Testis (tissue), 3 donors: ENCODE data around the gene TUBB2B. TPM values are rescaled to one million over a fixed set of nuclear protein-coding genes. Genes with fewer than 3 reads are reported as not detected.

Experiments
- DNase-seq: peaks from one replicate; pipeline ENCODE4 v3.0.0-alpha.2; 2019
- H3K27ac ChIP-seq, 2 donors: fragments of 200-600 bp; sonication (generic); one replicate each; pipeline ENCODE4 v1.5.1; 2019
- H3K27me3 ChIP-seq: fragments of 200-600 bp; sonication (generic); one replicate; pipeline ENCODE4 v1.5.1; 2019
- H3K36me3 ChIP-seq: fragments of 200-600 bp; sonication (generic); one replicate; pipeline ENCODE4 v1.5.1; 2017; ENCODE audit warnings: low read depth; ENCODE audit errors: missing control alignments
- H3K4me1 ChIP-seq: fragments of 200-600 bp; sonication (generic); one replicate; pipeline ENCODE4 v1.5.1; 2019
- H3K4me3 ChIP-seq, 2 donors: fragments of 200-600 bp; sonication (generic); one replicate each; pipeline ENCODE4 v1.5.1; 2017 to 2019
- H3K9me3 ChIP-seq: fragments of 200-600 bp; sonication (generic); one replicate; pipeline ENCODE4 v1.5.1; 2017
- CTCF ChIP-seq, 3 experiments: fragments of 450-650 bp in 2 of 3; fragments of 200-600 bp in 1 of 3; sonication (generic) in 1 of 3; IDR thresholded peaks; one replicate each; pipeline ENCODE4 v1.5.1; 2016 to 2019; ENCODE audit warnings: antibody characterized with exemption in 3 of 3, mild to moderate bottlenecking in 2 of 3, moderate library complexity in 1 of 3
- POLR2A ChIP-seq: fragments of 450-650 bp; IDR thresholded peaks from one replicate; pipeline ENCODE4 v1.6.1; 2017; ENCODE audit warnings: antibody characterized with exemption, mild to moderate bottlenecking, moderate library complexity
- WGBS, 2 donors: methylation state at CpG; one replicate each; pipeline ENCODE4 v1.1.5; 2018; 5-methylcytosine and 5-hydroxymethylcytosine counted together
- intact Hi-C: fragments of 100-400 bp; cut with DNase I; formaldehyde crosslinking; loops from one replicate; pipeline ENCODE4 v1.15.1; 2023; ENCODE audit warnings: low total_unique reads
- polyA plus RNA-seq: library from polyadenylated mRNA; stranded (reverse); fragments of 350-450 nt; fragmentation: Illumina TruSeq; extraction: RNeasy Lipid Tissue Mini Kit (QIAGEN cat#74804); gene quantifications from one replicate; pipeline ENCODE4 v1.2.3, GENCODE V29; 2014; ENCODE audit warnings: low read depth, low replicate concordance; ENCODE audit not compliant: insufficient read depth
- total RNA-seq, 2 donors: library from RNA; depleted of rRNA; stranded (reverse); fragments of >200 nt; gene quantifications; one replicate each; pipeline ENCODE4 v1.2.3, GENCODE V29; 2016

Gene TUBB2B
- total and polyA plus RNA-seq, 3 donors from 2014 or later = 1.6 to 3.6 (median 2.2) TPM

- WGBS, 2 donors = 79 to 80% methylated on average over 5 of the region's 5 CpGs
- H3K36me3 ChIP-seq = no peaks in the 10 kb centered on the region
- TF ChIP-seq CTCF (IDR thresholded peaks at IDR 0.05) (no peak), POLR2A (no peak)
- no peaks in the 10 kb centered on the region for H3K9me3 ChIP-seq
- H3K4me1 ChIP-seq = no peaks in the 10 kb centered on the region
- intact Hi-C loops = no loop called here
- H3K27me3 ChIP-seq = no peaks in the 10 kb centered on the region
- H3K27ac ChIP-seq = no peak overlapping the region
- no peak overlapping the region for H3K4me3 ChIP-seq
- DNase-seq = no peak
Measured at GRCh38 chr6:3267162-3267561, 39.7 kb upstream of the TUBB2B start.

GRCh38 chr6:3266170-3266569 lies 38.7 kb upstream of the TUBB2B start:
- no peak overlapping the region for H3K27ac ChIP-seq
- no peak for TF ChIP-seq CTCF (IDR thresholded peaks at IDR 0.05)
- TF ChIP-seq POLR2A = no peak
- H3K27me3 ChIP-seq = no peaks in the 10 kb centered on the region
- intact Hi-C loops = no loop called here
- no peak overlapping the region for H3K4me3 ChIP-seq
- WGBS, 2 donors = 37 to 51% methylated on average over 5 to 9 of the region's 9 CpGs
- H3K4me1 ChIP-seq = peaks cover 10% of the 10 kb centered on the region
- no peaks in the 10 kb centered on the region for H3K9me3 ChIP-seq
- DNase-seq = no peak
- H3K36me3 ChIP-seq = no peaks in the 10 kb centered on the region

- no peak overlapping the region for H3K27ac ChIP-seq
- H3K36me3 ChIP-seq = no peaks in the 10 kb centered on the region
- intact Hi-C loops = no loop called here
- TF ChIP-seq CTCF (IDR thresholded peaks at IDR 0.05) (no peak), POLR2A (no peak)
- H3K4me1 ChIP-seq = peaks cover 15% of the 10 kb centered on the region
- no peak overlapping the region for H3K4me3 ChIP-seq
- 54 to 57% methylated on average over 9 of the region's 9 CpGs for WGBS, 2 donors
- no peaks in the 10 kb centered on the region for H3K27me3 ChIP-seq
- no peak for DNase-seq
- no peaks in the 10 kb centered on the region for H3K9me3 ChIP-seq
Measured at GRCh38 chr6:3265671-3266070, 38.2 kb upstream of the TUBB2B start.

GRCh38 chr6:3264356-3264755 lies 36.9 kb upstream of the TUBB2B start:
- intact Hi-C loops = no loop called here
- Histone ChIP-seq H3K27ac (no peak overlapping the region), H3K27me3 (no peaks in the 10 kb centered on the region), H3K4me3 (no peak overlapping the region), H3K36me3 (no peaks in the 10 kb centered on the region), H3K4me1 (peaks cover 24% of the 10 kb centered on the region), H3K9me3 (no peaks in the 10 kb centered on the region)
- TF ChIP-seq POLR2A (no peak), CTCF (IDR thresholded peaks at IDR 0.05) (no peak)
- no peak for DNase-seq
- 81 to 95% methylated on average over 3 of the region's 3 CpGs for WGBS, 2 donors

DNA sequence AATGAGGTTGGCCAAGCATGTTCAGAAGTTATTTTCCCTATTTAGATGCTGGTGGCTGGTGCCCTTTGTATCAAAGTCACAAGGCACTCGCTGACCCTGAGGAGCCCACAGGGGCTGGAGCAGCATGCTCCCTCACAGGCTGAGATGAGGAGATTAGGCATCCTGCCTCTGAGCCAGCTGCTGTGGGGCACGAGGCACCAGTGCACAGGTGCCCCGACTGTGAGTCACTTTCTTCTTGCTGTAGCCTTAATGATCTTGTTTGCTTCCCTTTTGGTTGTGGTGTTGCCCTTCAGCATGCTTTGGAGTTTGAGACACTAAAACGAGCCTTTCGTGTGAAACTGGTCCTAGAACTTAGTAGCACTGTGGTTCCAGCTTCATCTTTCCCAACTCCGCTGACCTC lies 35.6 kb upstream of the TUBB2B start:
- Histone ChIP-seq H3K36me3 (no peaks in the 10 kb centered on the region), H3K27me3 (no peaks in the 10 kb centered on the region), H3K4me1 (peaks cover 27% of the 10 kb centered on the region), H3K27ac (no peak overlapping the region), H3K4me3 (no peak overlapping the region), H3K9me3 (no peaks in the 10 kb centered on the region)
- no peak for TF ChIP-seq CTCF (IDR thresholded peaks at IDR 0.05)
- no peak for TF ChIP-seq POLR2A
- 81 to 90% methylated on average over 6 of the region's 6 CpGs for WGBS, 2 donors
- DNase-seq = no peak
- intact Hi-C loops = no loop called here
